Progenitor cell of endocrine pancreas (in vitro differentiated cells): ENCODE measurements around the gene PIGH. TPM values are rescaled to one million over a fixed set of nuclear protein-coding genes. Genes with fewer than 3 reads are reported as not detected.

Experiments used
- DNase-seq: peaks from one replicate; pipeline ENCODE4 v3.0.0; 2021; ENCODE audit warnings: low spot score; ENCODE audit not compliant: unreplicated experiment
- H3K27ac Mint-ChIP-seq: 2 replicates; pipeline ENCODE4 v1.8.0; 2021; ENCODE audit warnings: mild to moderate bottlenecking, moderate library complexity, mixed read lengths
- H3K27me3 Mint-ChIP-seq: 2 replicates; pipeline ENCODE4 v1.8.0; 2021; ENCODE audit warnings: mixed read lengths
- H3K36me3 Mint-ChIP-seq: 2 replicates; pipeline ENCODE4 v1.8.0; 2022; ENCODE audit warnings: mixed read lengths; ENCODE audit not compliant: insufficient read depth
- H3K4me1 Mint-ChIP-seq: 2 replicates; pipeline ENCODE4 v1.8.0; 2021; ENCODE audit warnings: low read depth, mixed read lengths
- H3K4me3 Mint-ChIP-seq: 2 replicates; pipeline ENCODE4 v1.8.0; 2021; ENCODE audit warnings: low read depth, mild to moderate bottlenecking, moderate library complexity, mixed read lengths
- H3K9me3 Mint-ChIP-seq: 2 replicates; pipeline ENCODE4 v1.8.0; 2021; ENCODE audit warnings: low read depth, mixed read lengths
- total RNA-seq: library from RNA; stranded (reverse); gene quantifications from 2 replicates; pipeline ENCODE4 v1.2.1, GENCODE V29; 2021
- TF ChIP-seq, protein P1 (sequence below): fragments of 200-600 bp; sonication (generic); IDR thresholded peaks from one replicate; pipeline ENCODE4 v1.5.0; 2021; ENCODE audit warnings: antibody characterized with exemption, mild to moderate bottlenecking; ENCODE audit not compliant: unreplicated experiment

Gene PIGH
- total RNA-seq, 1 donor from 2014 or later = 18.9 TPM

GRCh38 chr14:67620217-67620785, 20.2 kb upstream of the PIGH start:
- DNase-seq = no peak
- peak overlapping the region; percentile 95 for H3K4me3 Mint-ChIP-seq

GRCh38 chr14:67619446-67620216, 19.6 kb upstream of the PIGH start, which contains the start of gene ARG2:
Gene ARG2 (plus strand): TSS chr14:67619920. CDS start chr14:67619978, 58 bp downstream.
- Mint-ChIP-seq H3K27me3 (peaks cover 3% of the 10 kb centered on the region), H3K4me1 (peaks cover 10% of the 10 kb centered on the region), H3K27ac (peak within 1 kb of the TSS; percentile 99), H3K36me3 (peaks cover 6% of the 10 kb centered on the region), H3K4me3 (peak within 1 kb of the TSS; percentile 95), H3K9me3 (no peaks in the 10 kb centered on the region)
- peak; percentile 98 for DNase-seq
- TF ChIP-seq, protein P1, sequence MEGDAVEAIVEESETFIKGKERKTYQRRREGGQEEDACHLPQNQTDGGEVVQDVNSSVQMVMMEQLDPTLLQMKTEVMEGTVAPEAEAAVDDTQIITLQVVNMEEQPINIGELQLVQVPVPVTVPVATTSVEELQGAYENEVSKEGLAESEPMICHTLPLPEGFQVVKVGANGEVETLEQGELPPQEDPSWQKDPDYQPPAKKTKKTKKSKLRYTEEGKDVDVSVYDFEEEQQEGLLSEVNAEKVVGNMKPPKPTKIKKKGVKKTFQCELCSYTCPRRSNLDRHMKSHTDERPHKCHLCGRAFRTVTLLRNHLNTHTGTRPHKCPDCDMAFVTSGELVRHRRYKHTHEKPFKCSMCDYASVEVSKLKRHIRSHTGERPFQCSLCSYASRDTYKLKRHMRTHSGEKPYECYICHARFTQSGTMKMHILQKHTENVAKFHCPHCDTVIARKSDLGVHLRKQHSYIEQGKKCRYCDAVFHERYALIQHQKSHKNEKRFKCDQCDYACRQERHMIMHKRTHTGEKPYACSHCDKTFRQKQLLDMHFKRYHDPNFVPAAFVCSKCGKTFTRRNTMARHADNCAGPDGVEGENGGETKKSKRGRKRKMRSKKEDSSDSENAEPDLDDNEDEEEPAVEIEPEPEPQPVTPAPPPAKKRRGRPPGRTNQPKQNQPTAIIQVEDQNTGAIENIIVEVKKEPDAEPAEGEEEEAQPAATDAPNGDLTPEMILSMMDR = no peak

More at GRCh38 chr14:67620217-67620785, 20.2 kb upstream of the PIGH start:
- Mint-ChIP-seq H3K27me3 (peaks cover 3% of the 10 kb centered on the region), H3K36me3 (peaks cover 10% of the 10 kb centered on the region), H3K4me1 (peaks cover 10% of the 10 kb centered on the region), H3K27ac (peak overlapping the region; percentile 99), H3K9me3 (no peaks in the 10 kb centered on the region)
- TF ChIP-seq, protein P1 = no peak

DNA sequence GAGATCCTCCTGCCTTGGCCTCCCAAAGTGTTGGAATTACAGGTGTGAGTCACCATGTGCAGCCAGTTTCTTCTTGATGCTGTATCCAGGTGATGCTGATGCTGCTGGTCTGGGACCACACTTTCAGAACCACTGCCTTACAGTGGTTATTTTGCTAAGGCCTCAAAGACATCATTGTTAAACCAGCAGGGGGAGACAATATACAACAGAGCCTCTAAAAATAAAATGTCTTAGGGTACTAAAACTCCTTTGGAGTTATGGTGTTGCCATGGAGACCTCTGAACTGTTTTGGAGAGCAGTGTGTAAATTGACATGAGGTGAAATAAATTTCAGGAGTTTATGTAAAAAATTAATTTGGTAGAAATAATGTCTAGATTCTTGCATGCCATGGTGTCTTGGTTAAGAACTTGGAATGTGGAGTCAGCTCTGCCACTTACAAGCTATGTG, 18.6 kb upstream of the PIGH start:
- TF ChIP-seq, protein P1 = peak; percentile 67
- peaks cover 10% of the 10 kb centered on the region for H3K4me1 Mint-ChIP-seq
- peak overlapping the region; percentile 99 for H3K27ac Mint-ChIP-seq
- no peaks in the 10 kb centered on the region for H3K9me3 Mint-ChIP-seq
- H3K27me3 Mint-ChIP-seq = peaks cover 3% of the 10 kb centered on the region
- H3K36me3 Mint-ChIP-seq = no peaks in the 10 kb centered on the region
- H3K4me3 Mint-ChIP-seq = peak overlapping the region; percentile 95
- no peak for DNase-seq

DNA sequence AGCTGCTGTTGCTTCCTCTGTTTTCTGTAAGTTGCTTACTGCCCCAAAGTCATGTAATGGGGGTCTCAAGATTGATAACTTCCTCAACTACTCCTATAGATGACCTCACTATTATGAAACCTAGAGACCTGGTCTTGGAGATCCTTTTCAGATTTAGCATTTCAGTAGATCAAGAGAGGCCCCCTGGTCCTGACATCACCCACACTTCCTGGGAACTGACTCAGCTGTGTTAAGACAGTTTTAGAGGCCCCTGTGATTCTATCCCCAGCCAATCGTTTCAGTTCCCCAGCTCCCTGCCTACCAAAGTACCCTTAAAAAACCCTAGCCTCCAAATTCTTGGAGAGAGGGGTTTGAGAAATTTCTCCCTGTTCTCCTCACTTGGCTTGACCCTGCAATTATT, 10.4 kb upstream of the PIGH start:
- H3K36me3 Mint-ChIP-seq = no peaks in the 10 kb centered on the region
- H3K9me3 Mint-ChIP-seq = no peaks in the 10 kb centered on the region
- peaks cover 3% of the 10 kb centered on the region for H3K27me3 Mint-ChIP-seq
- TF ChIP-seq, protein P1 = no peak
- H3K4me3 Mint-ChIP-seq = no peak overlapping the region
- H3K27ac Mint-ChIP-seq = no peak overlapping the region
- DNase-seq = no peak
- H3K4me1 Mint-ChIP-seq = peaks cover 2% of the 10 kb centered on the region

DNA sequence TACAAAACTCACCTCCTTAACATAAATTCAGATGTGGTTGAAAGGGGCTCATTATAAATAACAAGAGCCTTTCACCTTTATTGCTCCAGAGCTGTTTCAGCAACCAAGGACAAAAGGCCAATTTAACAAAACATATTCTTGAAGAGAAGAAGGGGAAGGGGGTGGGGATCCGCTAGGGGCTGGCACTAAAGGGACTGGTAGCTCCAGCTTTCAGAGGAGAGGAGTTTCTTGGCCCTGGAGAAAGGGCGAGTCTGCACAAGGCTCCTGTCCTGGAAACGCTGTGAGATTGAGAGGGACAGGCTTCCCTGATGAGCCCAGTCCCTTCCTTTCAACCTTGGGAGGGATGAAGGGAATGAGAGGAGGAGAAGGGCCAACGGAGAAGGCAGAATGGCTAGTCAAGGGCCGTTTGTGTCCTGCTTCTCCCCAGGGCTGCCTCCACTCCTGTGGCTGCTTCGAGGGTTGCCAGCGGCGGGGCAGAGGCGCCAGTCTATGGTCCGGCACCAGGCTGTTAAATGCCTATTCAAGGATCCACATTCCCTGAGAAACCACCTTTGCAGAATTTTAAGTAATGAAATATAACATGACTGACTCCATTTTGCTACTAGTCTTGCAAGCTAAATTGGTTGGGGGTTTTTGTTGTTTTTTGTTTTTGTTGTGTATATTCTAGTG, 9.7 kb upstream of the PIGH start:
- Mint-ChIP-seq H3K9me3 (no peaks in the 10 kb centered on the region), H3K27ac (no peak overlapping the region), H3K27me3 (peaks cover 3% of the 10 kb centered on the region), H3K36me3 (no peaks in the 10 kb centered on the region), H3K4me1 (peaks cover 2% of the 10 kb centered on the region), H3K4me3 (no peak overlapping the region)
- TF ChIP-seq, protein P1 = no peak
- DNase-seq = no peak
